Heart left ventricle (tissue), 16 donors: ENCODE results near the gene MGLL. TPM values are rescaled to one million over a fixed set of nuclear protein-coding genes. Genes with fewer than 3 reads are reported as not detected.

Experiments
- ATAC-seq, 4 donors: fragments of 200-7000 bp; cut with Tn5 transposase; one replicate each; pipeline ENCODE4 v1.9.1; 2020 to 2022; ENCODE audit warnings: moderate library complexity in 4 of 4, mild to moderate bottlenecking in 3 of 4, moderate number of reproducible peaks in 1 of 4
- DNase-seq, 5 donors: peaks; one replicate each; pipeline ENCODE4 v3.0.0-alpha.2; 2020
- H3K27ac ChIP-seq, 12 donors: fragments of 200-600 bp; sonication (generic) in 4 of 12; one replicate each; pipeline versions ENCODE4 v1.5.0 to v1.8.0; 2016 to 2022; ENCODE audit warnings: mild to moderate bottlenecking in 2 of 12
- H3K27me3 ChIP-seq, 9 donors: fragments of 200-600 bp; sonication (generic) in 2 of 9; one replicate each; pipeline versions ENCODE4 v1.5.1 to v1.8.0; 2016 to 2022; ENCODE audit warnings: mild to moderate bottlenecking in 3 of 9
- H3K36me3 ChIP-seq, 9 donors: fragments of 200-600 bp; sonication (generic) in 2 of 9; one replicate each; pipeline versions ENCODE4 v1.5.0 to v1.8.0; 2018 to 2022; ENCODE audit warnings: mild to moderate bottlenecking in 2 of 9
- H3K4me1 ChIP-seq, 12 donors: fragments of 200-600 bp; sonication (generic) in 4 of 12; one replicate each; pipeline versions ENCODE4 v1.5.0 to v1.8.0; 2016 to 2022; ENCODE audit warnings: mild to moderate bottlenecking in 3 of 12
- H3K4me3 ChIP-seq, 12 donors: fragments of 200-600 bp; sonication (generic) in 4 of 12; one replicate each; pipeline versions ENCODE4 v1.5.0 to v1.8.0; 2017 to 2022; ENCODE audit warnings: mild to moderate bottlenecking in 9 of 12, moderate library complexity in 4 of 12
- H3K9me3 ChIP-seq, 12 donors: fragments of 200-600 bp; sonication (generic) in 4 of 12; one replicate each; pipeline versions ENCODE4 v1.5.0 to v1.8.0; 2016 to 2022; ENCODE audit warnings: mild to moderate bottlenecking in 1 of 12
- POLR2A ChIP-seq, 2 donors: fragments of 450-650 bp; IDR thresholded peaks; one replicate each; pipeline ENCODE4 v1.6.1; 2017; ENCODE audit warnings: antibody characterized with exemption in 2 of 2, mild to moderate bottlenecking in 2 of 2, moderate library complexity in 2 of 2
- WGBS, 4 donors: extraction: QIAGEN DNeasy Blood & Tissue Kit in 2 of 4; methylation state at CpG; one replicate each; pipeline versions ENCODE4 v1.1.5 to v1.1.7; 2013 to 2018; 5-methylcytosine and 5-hydroxymethylcytosine counted together
- intact Hi-C, 10 donors: fragments of 100-400 bp; cut with DNase I; formaldehyde crosslinking; loops; one replicate each; pipeline versions ENCODE4 v1.11.1 to v1.14.2; 2022
- polyA plus RNA-seq, 2 donors: library from polyadenylated mRNA; stranded (reverse); fragments of 200-250 nt; gene quantifications; one replicate each; pipeline ENCODE4 v1.2.3, GENCODE V29; 2013
- total RNA-seq, 9 donors: library from RNA; depleted of rRNA in 2 of 9; stranded (reverse); fragments of >200 nt in 2 of 9; fragmentation: NEBNext Ultra II Directional in 3 of 9; extraction: Animal tissue kit (Norgen Biotek cat#: 25700) in 3 of 9; gene quantifications; one replicate each; pipeline versions ENCODE4 v1.1.0 to v1.2.4, GENCODE V29; 2016 to 2023
- TF ChIP-seq, protein P1 (sequence below), 12 donors: fragments of 200-600 bp; sonication (generic) in 4 of 12; IDR thresholded peaks; one replicate each; pipeline versions ENCODE4 v1.5.0 to v1.8.0; 2018 to 2022; ENCODE audit warnings: antibody characterized with exemption in 12 of 12, mild to moderate bottlenecking in 5 of 12
- donor health status: ischemic (EF 13 %, LVEDD 7.1; RV severe dilation, severe dysfunction).
- donor health status: healthy with polysubstance abuse.
- donor health status: DM: no; HTN: yes; CAD: no.
- donor health status: DM: no; HTN: no; CAD: no.
- donor health status: ischemic (EF 25% LVEDD 6.9; RV normal size, moderate dysfunction).
- donor health status: ischemic (EF 25% LVEDD 5.7; RV mildly dilated, moderate dysfunction).
- donor health status: healthy.
- donor health status: DM: yes; HTN: yes; CAD: no.
- donor health status: ischemic (EF 35%, LVEDD 5.7; RV mildly dilated, moderate dysfunction).
- donor health status: nonischemic (EF 11% LVEDD 7.7; RV severe dilation, severe dysfunction).
- donor health status: DM: yes; HTN: yes; CAD: no.
- donor health status: PGD.
- donor health status: ischemic (EF 29% LVEDD 5.4; RV normal size, mild dysfunction).
- donor health status: nonischemic (EF 23%, LVEDD 6.1; RV moderate dilation, normal function).

MGLL gene
- total and polyA plus RNA-seq, 11 donors = 38.5 to 119 (median 78.9) TPM

DNA sequence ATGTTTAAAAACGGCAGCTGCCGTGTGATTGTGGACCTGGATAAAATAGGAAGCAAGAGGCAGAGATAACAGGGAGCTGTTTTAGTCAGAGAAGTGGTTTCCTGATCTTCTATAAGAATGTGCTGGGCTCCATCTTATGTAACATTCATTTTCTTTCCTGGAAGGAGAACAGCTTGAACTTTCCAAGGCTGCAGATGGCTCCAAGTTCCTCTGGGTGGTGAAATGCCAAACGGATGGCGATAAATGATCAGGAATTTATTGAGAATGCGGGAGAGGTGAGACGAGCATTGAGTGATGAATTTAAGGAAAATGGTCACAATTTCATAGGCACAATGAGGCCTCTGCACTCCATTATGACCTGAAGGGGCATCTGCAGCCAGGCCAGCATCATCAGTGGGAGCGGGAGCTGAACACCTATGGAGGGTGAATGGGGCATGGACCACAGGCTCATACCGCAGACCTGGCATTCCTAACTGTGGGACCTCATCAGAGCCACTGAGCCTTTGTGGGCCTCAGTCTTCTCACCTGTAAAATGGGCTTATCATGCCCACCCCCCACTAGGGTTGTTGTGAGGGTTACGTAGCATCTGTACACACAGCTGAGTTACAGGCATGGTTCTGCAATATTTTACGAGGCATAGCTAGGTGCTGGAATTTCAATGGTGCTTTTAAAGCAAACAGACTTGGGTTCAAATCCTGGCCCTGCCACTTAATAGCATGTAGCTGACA lies 17.1 kb downstream of the MGLL start:
- ATAC-seq = no peak

DNA sequence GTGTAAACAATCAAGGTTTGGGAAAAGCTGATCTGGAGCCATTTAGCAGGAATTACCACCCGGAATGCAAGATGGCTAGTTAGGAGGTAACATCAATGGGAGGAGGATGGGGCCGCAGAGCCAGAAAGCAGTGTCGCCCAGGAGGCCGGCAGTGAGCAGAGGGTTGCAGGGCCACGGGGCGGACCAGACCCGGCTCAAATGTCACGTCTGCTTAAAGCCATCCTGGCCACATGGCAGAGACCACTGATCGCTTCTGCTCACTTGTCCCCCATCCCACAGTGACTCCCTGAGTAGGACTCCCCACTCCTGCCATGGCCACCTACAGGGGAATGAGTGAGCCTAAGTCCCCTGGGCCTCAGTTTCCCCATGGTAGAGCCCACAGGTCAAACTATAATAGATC lies 18.2 kb downstream of the MGLL start:
- Histone ChIP-seq H3K27me3 (no peaks in the 10 kb centered on the region), H3K4me1 (peaks cover 0 to 54% (median 24%) of the 10 kb centered on the region in 12 donors), H3K36me3 (peaks cover 0 to 80% (median 25%) of the 10 kb centered on the region in 9 donors), H3K9me3 (no peaks in the 10 kb centered on the region), H3K27ac (no peak overlapping the region), H3K4me3 (no peak overlapping the region)
- intact Hi-C loops = no loop called here
- no peak for DNase-seq
- WGBS, 4 donors = 82 to 92% (median 91%) methylated on average over 9 of the region's 9 CpGs
- ATAC-seq = no peak
- TF ChIP-seq, protein P1, sequence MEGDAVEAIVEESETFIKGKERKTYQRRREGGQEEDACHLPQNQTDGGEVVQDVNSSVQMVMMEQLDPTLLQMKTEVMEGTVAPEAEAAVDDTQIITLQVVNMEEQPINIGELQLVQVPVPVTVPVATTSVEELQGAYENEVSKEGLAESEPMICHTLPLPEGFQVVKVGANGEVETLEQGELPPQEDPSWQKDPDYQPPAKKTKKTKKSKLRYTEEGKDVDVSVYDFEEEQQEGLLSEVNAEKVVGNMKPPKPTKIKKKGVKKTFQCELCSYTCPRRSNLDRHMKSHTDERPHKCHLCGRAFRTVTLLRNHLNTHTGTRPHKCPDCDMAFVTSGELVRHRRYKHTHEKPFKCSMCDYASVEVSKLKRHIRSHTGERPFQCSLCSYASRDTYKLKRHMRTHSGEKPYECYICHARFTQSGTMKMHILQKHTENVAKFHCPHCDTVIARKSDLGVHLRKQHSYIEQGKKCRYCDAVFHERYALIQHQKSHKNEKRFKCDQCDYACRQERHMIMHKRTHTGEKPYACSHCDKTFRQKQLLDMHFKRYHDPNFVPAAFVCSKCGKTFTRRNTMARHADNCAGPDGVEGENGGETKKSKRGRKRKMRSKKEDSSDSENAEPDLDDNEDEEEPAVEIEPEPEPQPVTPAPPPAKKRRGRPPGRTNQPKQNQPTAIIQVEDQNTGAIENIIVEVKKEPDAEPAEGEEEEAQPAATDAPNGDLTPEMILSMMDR (IDR thresholded peaks at IDR 0.05) = no peak
- no peak for TF ChIP-seq POLR2A (IDR thresholded peaks at IDR 0.05)

More for the DNA sequence above, 17.1 kb downstream of the MGLL start:
- intact Hi-C loops = no loop called here
- H3K36me3 ChIP-seq = peaks cover 0 to 80% (median 26%) of the 10 kb centered on the region in 9 donors
- no peaks in the 10 kb centered on the region for H3K9me3 ChIP-seq
- no peak overlapping the region for H3K27ac ChIP-seq
- peaks cover 0 to 51% (median 25%) of the 10 kb centered on the region in 12 donors for H3K4me1 ChIP-seq
- DNase-seq = no peak
- H3K4me3 ChIP-seq = no peak overlapping the region
- H3K27me3 ChIP-seq = no peaks in the 10 kb centered on the region
- 70 to 79% (median 75%) methylated on average over 10 of the region's 10 CpGs for WGBS, 4 donors
- no peak for TF ChIP-seq POLR2A (IDR thresholded peaks at IDR 0.05)
- TF ChIP-seq, protein P1 (IDR thresholded peaks at IDR 0.05) = no peak

DNA sequence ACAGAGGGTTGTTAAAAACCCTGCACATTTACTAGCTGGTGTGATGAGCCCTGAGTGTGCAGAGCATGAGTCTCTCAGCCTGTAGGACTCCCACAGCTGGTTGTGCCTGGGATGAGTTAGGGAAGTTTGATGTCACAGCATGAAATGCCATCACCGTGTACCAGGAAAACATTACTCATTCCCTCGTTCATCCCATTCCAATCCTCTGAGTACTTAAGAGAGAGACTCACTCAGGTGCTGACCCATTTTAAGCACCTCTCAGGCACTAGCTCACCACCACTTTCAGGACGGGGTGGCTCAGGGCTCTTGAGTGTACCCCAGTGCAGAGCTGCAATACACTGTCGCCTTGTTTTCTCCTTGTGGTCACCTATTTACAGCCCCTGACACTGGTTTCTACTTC lies 18.7 kb downstream of the MGLL start:
- DNase-seq (no peak), ATAC-seq (peak in 2 of 4 donors; percentile 37 to 57)
- no peak for TF ChIP-seq POLR2A (IDR thresholded peaks at IDR 0.05)
- TF ChIP-seq, protein P1 (IDR thresholded peaks at IDR 0.05) = no peak
- no peak overlapping the region for H3K4me3 ChIP-seq
- H3K27me3 ChIP-seq = no peaks in the 10 kb centered on the region
- H3K4me1 ChIP-seq = peaks cover 0 to 54% (median 27%) of the 10 kb centered on the region in 12 donors
- no peaks in the 10 kb centered on the region for H3K9me3 ChIP-seq
- no peak overlapping the region for H3K27ac ChIP-seq
- WGBS, 4 donors = 59 to 63% (median 61%) methylated on average over 4 of the region's 4 CpGs
- intact Hi-C loops = no loop called here
- H3K36me3 ChIP-seq = peaks cover 0 to 79% (median 23%) of the 10 kb centered on the region in 9 donors

DNA sequence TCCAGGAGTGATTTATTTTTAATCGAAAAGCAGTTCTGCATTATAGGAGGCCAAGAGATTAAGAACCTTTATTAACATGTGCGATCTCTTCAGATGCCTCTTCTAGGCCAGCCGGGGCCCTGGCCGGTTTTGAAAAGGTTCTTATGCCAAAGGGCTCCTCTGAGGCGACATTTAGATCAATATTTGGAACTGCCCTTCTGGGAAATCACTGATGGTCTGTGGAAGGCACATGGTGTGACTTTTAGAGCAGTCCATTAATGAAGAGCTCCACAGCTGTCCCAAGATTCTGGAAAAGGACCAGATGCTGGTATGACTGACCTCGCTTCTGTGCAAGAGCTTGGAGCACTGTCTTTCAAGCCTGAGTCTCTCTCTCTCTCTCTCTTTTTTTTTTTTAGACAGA lies 19.7 kb downstream of the MGLL start:
- H3K9me3 ChIP-seq = no peaks in the 10 kb centered on the region
- TF ChIP-seq, protein P1 (IDR thresholded peaks at IDR 0.05) = no peak
- no peak for TF ChIP-seq POLR2A (IDR thresholded peaks at IDR 0.05)
- intact Hi-C loops = no loop called here
- ATAC-seq (peak in 1 of 4 donors; percentile 15), DNase-seq (no peak)
- H3K27ac ChIP-seq = no peak overlapping the region
- no peak overlapping the region for H3K4me3 ChIP-seq
- peaks cover 0 to 79% (median 17%) of the 10 kb centered on the region in 9 donors for H3K36me3 ChIP-seq
- no peaks in the 10 kb centered on the region for H3K27me3 ChIP-seq
- peaks cover 0 to 53% (median 28%) of the 10 kb centered on the region in 12 donors for H3K4me1 ChIP-seq
- 87 to 94% (median 90%) methylated on average over 6 of the region's 6 CpGs for WGBS, 4 donors
